ENCODE measurements around the gene UGT2A3. TPM values are rescaled to one million over a fixed set of nuclear protein-coding genes. Genes with fewer than 3 reads are reported as not detected.

UGT2A3 gene
- total RNA-seq, 1 experiment from 2014 or later, result 2.9 TPM

DNA sequence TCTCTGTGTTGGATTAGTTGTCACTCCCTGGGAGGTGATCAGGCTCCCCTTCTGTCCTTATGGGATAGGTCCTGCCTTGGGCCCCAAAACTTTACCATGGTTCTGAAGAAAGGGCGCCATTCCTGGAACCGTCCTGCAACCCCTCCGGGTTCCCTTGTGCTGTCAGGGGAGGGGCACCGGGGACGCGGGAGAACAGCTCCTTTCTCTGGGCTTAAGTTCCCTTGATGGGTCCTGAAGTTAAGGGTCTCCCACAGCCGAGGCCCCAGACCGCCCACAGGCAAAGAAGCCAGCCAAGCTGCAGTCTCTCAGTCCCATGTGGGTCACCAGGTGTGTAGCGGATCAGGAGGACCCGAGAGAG, 44.8 kb downstream of the UGT2A3 start:
- peaks cover 13% of the 10 kb centered on the region for H3K36me3 Mint-ChIP-seq (ENCODE audit: insufficient read depth, unreplicated experiment)
- intact Hi-C loops (cut with micrococcal nuclease; ENCODE audit: unreplicated experiment), result loop anchor here (2.0 to 5.0 kb wide), 8 partner anchors 34 to 409 kb away; partner anchors contain the start of gene UGT2A3
- H3K27me3 Mint-ChIP-seq (ENCODE audit: unreplicated experiment), result no peaks in the 10 kb centered on the region
- no peaks in the 10 kb centered on the region for H3K9me3 Mint-ChIP-seq (ENCODE audit: low read depth, unreplicated experiment)
- peak; percentile 13 for DNase-seq
- CTCF ChIA-PET, result interaction anchor here (1.3 to 1.9 kb wide), 2 partner anchors 143 to 264 kb away, joined by 5 to 8 read pairs; no protein-coding TSS in a partner anchor
- TF ChIP-seq, protein P1, sequence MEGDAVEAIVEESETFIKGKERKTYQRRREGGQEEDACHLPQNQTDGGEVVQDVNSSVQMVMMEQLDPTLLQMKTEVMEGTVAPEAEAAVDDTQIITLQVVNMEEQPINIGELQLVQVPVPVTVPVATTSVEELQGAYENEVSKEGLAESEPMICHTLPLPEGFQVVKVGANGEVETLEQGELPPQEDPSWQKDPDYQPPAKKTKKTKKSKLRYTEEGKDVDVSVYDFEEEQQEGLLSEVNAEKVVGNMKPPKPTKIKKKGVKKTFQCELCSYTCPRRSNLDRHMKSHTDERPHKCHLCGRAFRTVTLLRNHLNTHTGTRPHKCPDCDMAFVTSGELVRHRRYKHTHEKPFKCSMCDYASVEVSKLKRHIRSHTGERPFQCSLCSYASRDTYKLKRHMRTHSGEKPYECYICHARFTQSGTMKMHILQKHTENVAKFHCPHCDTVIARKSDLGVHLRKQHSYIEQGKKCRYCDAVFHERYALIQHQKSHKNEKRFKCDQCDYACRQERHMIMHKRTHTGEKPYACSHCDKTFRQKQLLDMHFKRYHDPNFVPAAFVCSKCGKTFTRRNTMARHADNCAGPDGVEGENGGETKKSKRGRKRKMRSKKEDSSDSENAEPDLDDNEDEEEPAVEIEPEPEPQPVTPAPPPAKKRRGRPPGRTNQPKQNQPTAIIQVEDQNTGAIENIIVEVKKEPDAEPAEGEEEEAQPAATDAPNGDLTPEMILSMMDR (IDR thresholded peaks at IDR 0.05; ENCODE audit: unreplicated experiment), result no peak
- BruUV-seq (replicated peaks), result TSS peak; percentile 49
- H3K27ac Mint-ChIP-seq (ENCODE audit: unreplicated experiment), result peak overlapping the region; percentile 97
- peaks cover 45% of the 10 kb centered on the region for H3K4me1 Mint-ChIP-seq (ENCODE audit: low read depth, unreplicated experiment)
- peak overlapping the region; percentile 84 for H3K4me3 Mint-ChIP-seq (ENCODE audit: low read depth, unreplicated experiment)

DNA sequence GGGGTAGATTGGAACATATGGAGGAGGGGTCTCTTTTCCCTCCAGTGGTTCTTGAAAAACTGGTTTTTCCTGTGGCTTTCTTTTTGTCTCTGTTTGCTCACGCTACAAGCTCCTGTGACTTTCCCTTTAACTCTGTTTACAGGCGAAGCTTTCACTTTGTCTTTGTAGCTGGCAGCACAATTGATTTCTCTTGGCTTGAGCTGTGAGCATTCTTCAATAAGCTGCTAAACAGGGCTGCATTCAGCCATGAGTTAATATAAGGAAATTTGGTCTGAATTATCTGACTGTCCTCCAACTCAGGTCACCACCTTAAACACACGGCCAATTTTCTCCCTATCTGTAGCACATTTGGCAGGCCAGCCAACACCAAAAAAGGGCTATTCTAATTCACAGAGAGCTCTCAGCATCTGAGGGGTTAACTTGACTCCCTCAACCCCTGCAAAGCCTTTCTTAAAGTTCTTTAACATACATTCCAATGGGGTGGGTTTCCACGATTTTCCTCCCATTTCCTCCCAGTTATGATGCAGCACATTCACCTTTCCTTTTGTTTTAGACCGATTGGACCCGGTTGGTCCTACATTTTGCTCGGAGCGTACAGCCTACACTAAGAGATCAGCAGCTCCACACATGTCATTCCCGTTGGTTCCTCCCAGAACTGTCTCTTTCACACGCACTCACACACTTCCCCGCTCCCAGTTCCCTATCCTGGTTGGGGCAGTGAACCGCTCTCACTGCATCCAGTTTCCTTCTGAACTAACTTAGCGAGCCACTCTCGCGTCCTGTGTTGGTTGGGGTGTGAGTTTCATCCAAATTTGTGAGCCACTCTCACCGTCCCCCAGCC, 45.4 kb downstream of the UGT2A3 start:
- H3K4me1 Mint-ChIP-seq (ENCODE audit: low read depth, unreplicated experiment), result peaks cover 45% of the 10 kb centered on the region
- BruUV-seq (replicated peaks), result no TSS peak
- peak; percentile 30 for DNase-seq
- no peaks in the 10 kb centered on the region for H3K27me3 Mint-ChIP-seq (ENCODE audit: unreplicated experiment)
- intact Hi-C loops (cut with micrococcal nuclease; ENCODE audit: unreplicated experiment), result loop anchor here (2.0 to 5.0 kb wide), 8 partner anchors 34 to 409 kb away; partner anchors contain the start of gene UGT2A3
- H3K36me3 Mint-ChIP-seq (ENCODE audit: insufficient read depth, unreplicated experiment), result peaks cover 13% of the 10 kb centered on the region
- H3K9me3 Mint-ChIP-seq (ENCODE audit: low read depth, unreplicated experiment), result no peaks in the 10 kb centered on the region
- peak overlapping the region; percentile 84 for H3K4me3 Mint-ChIP-seq (ENCODE audit: low read depth, unreplicated experiment)
- peak overlapping the region; percentile 97 for H3K27ac Mint-ChIP-seq (ENCODE audit: unreplicated experiment)
- TF ChIP-seq, protein P1 (IDR thresholded peaks at IDR 0.05; ENCODE audit: unreplicated experiment), result no peak
- CTCF ChIA-PET, result interaction anchor here (0.9 to 1.9 kb wide), 3 partner anchors 144 to 264 kb away, joined by 3 to 8 read pairs (median 5); no protein-coding TSS in a partner anchor

DNA sequence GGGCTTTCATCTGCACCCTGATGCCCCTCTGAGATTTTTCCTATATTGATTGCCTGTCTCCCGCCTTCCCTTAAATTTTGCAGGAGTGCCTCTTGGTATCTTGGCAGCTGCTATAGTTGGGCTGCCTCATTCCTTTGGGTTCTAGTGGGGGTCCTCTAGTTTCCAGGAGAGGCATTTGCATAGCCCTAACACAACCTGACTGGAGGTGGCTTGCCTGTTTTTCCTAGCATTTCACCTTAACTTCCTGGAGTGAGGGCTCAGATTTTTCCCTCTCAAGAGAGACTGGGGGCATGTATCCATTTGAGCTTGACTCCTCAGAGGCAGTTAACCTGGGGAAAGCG, 46.0 kb downstream of the UGT2A3 start:
- peak overlapping the region; percentile 97 for H3K27ac Mint-ChIP-seq (ENCODE audit: unreplicated experiment)
- no peaks in the 10 kb centered on the region for H3K27me3 Mint-ChIP-seq (ENCODE audit: unreplicated experiment)
- TF ChIP-seq, protein P1 (IDR thresholded peaks at IDR 0.05; ENCODE audit: unreplicated experiment), result no peak
- peaks cover 13% of the 10 kb centered on the region for H3K36me3 Mint-ChIP-seq (ENCODE audit: insufficient read depth, unreplicated experiment)
- CTCF ChIA-PET, result interaction anchor here (0.9 to 1.9 kb wide), 3 partner anchors 144 to 265 kb away, joined by 3 to 8 read pairs (median 5); no protein-coding TSS in a partner anchor
- H3K4me3 Mint-ChIP-seq (ENCODE audit: low read depth, unreplicated experiment), result peak overlapping the region; percentile 84
- H3K9me3 Mint-ChIP-seq (ENCODE audit: low read depth, unreplicated experiment), result no peaks in the 10 kb centered on the region
- no peak for DNase-seq
- H3K4me1 Mint-ChIP-seq (ENCODE audit: low read depth, unreplicated experiment), result peaks cover 45% of the 10 kb centered on the region
- BruUV-seq (replicated peaks), result no TSS peak
- intact Hi-C loops (cut with micrococcal nuclease; ENCODE audit: unreplicated experiment), result loop anchor here (5.0 kb wide), 5 partner anchors 33 to 408 kb away; partner anchors contain the start of gene UGT2A3

DNA sequence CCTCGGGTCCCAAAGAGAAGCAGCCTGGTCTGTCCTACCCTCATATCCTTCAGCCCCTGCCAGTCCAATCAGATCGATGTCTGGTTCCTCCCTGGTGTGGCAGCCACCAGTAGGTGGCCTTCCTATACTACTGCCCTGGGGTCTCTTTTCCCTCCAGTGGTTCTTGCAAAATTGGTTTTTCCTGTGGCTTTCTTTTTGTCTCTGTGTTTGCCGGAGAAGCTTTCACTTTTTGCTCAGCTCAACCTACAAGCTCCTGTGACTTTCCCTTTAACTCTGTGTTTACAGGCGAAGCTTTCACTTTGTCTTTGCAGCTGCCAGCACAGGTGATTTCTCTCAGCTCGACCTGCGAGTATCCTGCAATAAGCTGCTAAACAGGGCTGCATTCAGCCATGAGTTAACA, 46.8 kb downstream of the UGT2A3 start:
- TF ChIP-seq, protein P1 (IDR thresholded peaks at IDR 0.05; ENCODE audit: unreplicated experiment), result peak; percentile 25
- Mint-ChIP-seq H3K36me3 (ENCODE audit: insufficient read depth, unreplicated experiment) (peaks cover 13% of the 10 kb centered on the region), H3K27me3 (ENCODE audit: unreplicated experiment) (no peaks in the 10 kb centered on the region), H3K4me1 (ENCODE audit: low read depth, unreplicated experiment) (peaks cover 38% of the 10 kb centered on the region), H3K27ac (ENCODE audit: unreplicated experiment) (peak overlapping the region; percentile 97), H3K9me3 (ENCODE audit: low read depth, unreplicated experiment) (no peaks in the 10 kb centered on the region), H3K4me3 (ENCODE audit: low read depth, unreplicated experiment) (peak overlapping the region; percentile 84)
- CTCF ChIA-PET, result interaction anchor here (1.9 kb wide), 1 partner anchor 265 kb away, joined by 8 read pairs; no protein-coding TSS in a partner anchor
- intact Hi-C loops (cut with micrococcal nuclease; ENCODE audit: unreplicated experiment), result loop anchor here (5.0 kb wide), 5 partner anchors 32 to 407 kb away; partner anchors contain the start of gene UGT2A3
- BruUV-seq (replicated peaks), result no TSS peak
- DNase-seq, result peak; percentile 41
